Measurements from ENCODE around the gene AGFG2. TPM values are rescaled to one million over a fixed set of nuclear protein-coding genes. Genes with fewer than 3 reads are reported as not detected.
"Not testable (repeated sequence)": the region's sequence is repeated elsewhere in the genome, so short reads cannot be mapped to it uniquely, and the experiment has no call there.

AGFG2 gene
- polyA plus RNA-seq, 1 donor, result 10.4 TPM

- not testable (repeated sequence) for DNase-seq (ENCODE audit: low read depth)
Observed at GRCh38 chr7:100548446-100548845, 9.4 kb downstream of the AGFG2 start.

- DNase-seq (ENCODE audit: low read depth), result no peak
Observed at GRCh38 chr7:100552532-100552931, 13.5 kb downstream of the AGFG2 start.

GRCh38 chr7:100553032-100553431 is 14.0 kb downstream of the AGFG2 start:
- no peak for DNase-seq (ENCODE audit: low read depth)

GRCh38 chr7:100555701-100556100 is 16.7 kb downstream of the AGFG2 start:
- DNase-seq (ENCODE audit: low read depth), result no peak

- no peak for DNase-seq (ENCODE audit: low read depth)
Observed at GRCh38 chr7:100556541-100556940, 17.5 kb downstream of the AGFG2 start.

GRCh38 chr7:100559127-100559526 is 20.1 kb downstream of the AGFG2 start:
- DNase-seq (ENCODE audit: low read depth), result no peak

- DNase-seq (ENCODE audit: low read depth), result no peak
Observed at GRCh38 chr7:100561491-100562194, 22.6 kb downstream of the AGFG2 start.

GRCh38 chr7:100562195-100563099 is 23.4 kb downstream of the AGFG2 start:
- DNase-seq (ENCODE audit: low read depth), result no peak

- no peak for DNase-seq (ENCODE audit: low read depth)
Observed at GRCh38 chr7:100563100-100563564, 24.1 kb downstream of the AGFG2 start.

GRCh38 chr7:100563809-100564400 is 24.9 kb downstream of the AGFG2 start:
- DNase-seq (ENCODE audit: low read depth), result no peak

- DNase-seq (ENCODE audit: low read depth), result not testable (repeated sequence)
Observed at GRCh38 chr7:100564405-100564804, 25.4 kb downstream of the AGFG2 start.

- DNase-seq (ENCODE audit: low read depth), result no peak
Observed at GRCh38 chr7:100565133-100565571, 26.1 kb downstream of the AGFG2 start.

GRCh38 chr7:100566018-100566531 is 27.1 kb downstream of the AGFG2 start:
- no peak for DNase-seq (ENCODE audit: low read depth)

- no peak for DNase-seq (ENCODE audit: low read depth)
Observed at GRCh38 chr7:100567031-100567730, 28.2 kb downstream of the AGFG2 start.

GRCh38 chr7:100567751-100568175 is 28.8 kb downstream of the AGFG2 start:
- DNase-seq (ENCODE audit: low read depth), result no peak

GRCh38 chr7:100568176-100568895 is 29.3 kb downstream of the AGFG2 start:
- DNase-seq (ENCODE audit: low read depth), result no peak

GRCh38 chr7:100568896-100569844 is 30.2 kb downstream of the AGFG2 start:
- no peak for DNase-seq (ENCODE audit: low read depth)

GRCh38 chr7:100570954-100571828 is 32.2 kb downstream of the AGFG2 start:
- no peak for DNase-seq (ENCODE audit: low read depth)

GRCh38 chr7:100571829-100572116 is 32.8 kb downstream of the AGFG2 start:
- no peak for DNase-seq (ENCODE audit: low read depth)
